ENCODE results near the gene RIMBP2. TPM values are rescaled to one million over a fixed set of nuclear protein-coding genes. Genes with fewer than 3 reads are reported as not detected.

Gene RIMBP2
- total RNA-seq, 1 donor from 2014 or later = 0.27 TPM

DNA sequence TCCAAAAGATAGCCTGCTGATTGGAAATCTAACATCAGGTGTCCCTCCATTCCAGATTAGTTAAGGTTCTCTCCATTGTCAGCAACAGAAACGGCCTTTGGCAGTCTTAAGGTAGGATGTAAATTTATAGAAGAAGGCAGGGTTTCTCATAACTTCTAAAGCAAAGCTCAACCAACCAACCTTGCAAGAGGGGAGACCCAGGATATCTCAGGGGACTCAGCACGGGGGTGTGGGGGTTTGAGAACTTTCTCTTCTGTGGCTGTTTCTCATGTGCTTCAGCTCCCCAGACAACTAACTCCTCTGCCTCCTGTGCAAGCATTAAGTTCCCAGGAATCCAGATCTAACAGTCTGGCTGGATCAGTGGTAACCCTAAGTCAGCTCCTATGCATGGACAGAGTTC is 148.1 kb downstream of the RIMBP2 start:
- TF ChIP-seq, protein P1, sequence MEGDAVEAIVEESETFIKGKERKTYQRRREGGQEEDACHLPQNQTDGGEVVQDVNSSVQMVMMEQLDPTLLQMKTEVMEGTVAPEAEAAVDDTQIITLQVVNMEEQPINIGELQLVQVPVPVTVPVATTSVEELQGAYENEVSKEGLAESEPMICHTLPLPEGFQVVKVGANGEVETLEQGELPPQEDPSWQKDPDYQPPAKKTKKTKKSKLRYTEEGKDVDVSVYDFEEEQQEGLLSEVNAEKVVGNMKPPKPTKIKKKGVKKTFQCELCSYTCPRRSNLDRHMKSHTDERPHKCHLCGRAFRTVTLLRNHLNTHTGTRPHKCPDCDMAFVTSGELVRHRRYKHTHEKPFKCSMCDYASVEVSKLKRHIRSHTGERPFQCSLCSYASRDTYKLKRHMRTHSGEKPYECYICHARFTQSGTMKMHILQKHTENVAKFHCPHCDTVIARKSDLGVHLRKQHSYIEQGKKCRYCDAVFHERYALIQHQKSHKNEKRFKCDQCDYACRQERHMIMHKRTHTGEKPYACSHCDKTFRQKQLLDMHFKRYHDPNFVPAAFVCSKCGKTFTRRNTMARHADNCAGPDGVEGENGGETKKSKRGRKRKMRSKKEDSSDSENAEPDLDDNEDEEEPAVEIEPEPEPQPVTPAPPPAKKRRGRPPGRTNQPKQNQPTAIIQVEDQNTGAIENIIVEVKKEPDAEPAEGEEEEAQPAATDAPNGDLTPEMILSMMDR (IDR thresholded peaks at IDR 0.05) = no peak
- intact Hi-C loops (cut with DNase I) = no loop called here

DNA sequence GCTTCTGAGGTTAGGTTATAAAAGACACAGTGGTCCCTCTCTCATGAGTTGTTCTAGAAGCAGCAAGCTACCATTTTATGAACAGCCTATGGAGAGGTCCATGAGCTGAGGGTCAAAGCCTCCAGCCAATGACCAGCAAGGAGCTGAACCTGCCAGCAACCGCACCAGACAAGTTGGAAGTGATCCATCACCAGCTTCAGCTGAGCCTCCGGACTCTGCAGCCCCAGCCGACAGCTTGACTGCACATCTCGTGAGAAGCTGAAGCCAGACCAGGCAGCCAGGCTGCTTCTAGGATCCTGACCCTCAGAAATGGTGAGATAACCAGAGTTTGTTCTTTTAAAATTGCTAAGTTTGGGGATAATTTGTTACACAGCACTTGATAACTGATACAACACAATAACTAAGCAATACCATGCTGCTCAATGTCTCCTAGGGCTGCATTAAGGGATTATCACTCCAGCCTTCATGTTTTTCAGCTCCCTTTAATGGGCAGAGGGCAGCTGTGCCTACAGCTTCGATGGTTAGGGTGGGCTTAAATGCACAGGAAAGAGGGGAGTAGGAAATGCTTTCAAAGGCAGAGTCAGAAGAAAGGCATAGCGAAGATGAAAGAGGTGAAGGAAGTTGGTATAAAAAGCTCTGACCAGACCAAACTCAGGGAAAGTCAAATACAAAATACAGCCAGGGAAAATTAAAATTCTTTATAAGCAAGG is 149.5 kb downstream of the RIMBP2 start:
- Histone ChIP-seq H3K27ac (no peak overlapping the region), H3K27me3 (ENCODE audit: low read depth) (no peaks in the 10 kb centered on the region), H3K36me3 (no peaks in the 10 kb centered on the region), H3K4me3 (no peak overlapping the region), H3K9me3 (no peaks in the 10 kb centered on the region), H3K4me1 (no peaks in the 10 kb centered on the region)
- no peak for DNase-seq
- intact Hi-C loops (cut with DNase I) = no loop called here
- TF ChIP-seq, protein P1 (IDR thresholded peaks at IDR 0.05) = no peak
- ATAC-seq = no peak

More for the DNA sequence above, 148.1 kb downstream of the RIMBP2 start:
- Histone ChIP-seq H3K27ac (no peak overlapping the region), H3K27me3 (ENCODE audit: low read depth) (no peaks in the 10 kb centered on the region), H3K36me3 (no peaks in the 10 kb centered on the region), H3K4me3 (no peak overlapping the region), H3K4me1 (no peaks in the 10 kb centered on the region), H3K9me3 (no peaks in the 10 kb centered on the region)
- DNase-seq (no peak), ATAC-seq (no peak)

DNA sequence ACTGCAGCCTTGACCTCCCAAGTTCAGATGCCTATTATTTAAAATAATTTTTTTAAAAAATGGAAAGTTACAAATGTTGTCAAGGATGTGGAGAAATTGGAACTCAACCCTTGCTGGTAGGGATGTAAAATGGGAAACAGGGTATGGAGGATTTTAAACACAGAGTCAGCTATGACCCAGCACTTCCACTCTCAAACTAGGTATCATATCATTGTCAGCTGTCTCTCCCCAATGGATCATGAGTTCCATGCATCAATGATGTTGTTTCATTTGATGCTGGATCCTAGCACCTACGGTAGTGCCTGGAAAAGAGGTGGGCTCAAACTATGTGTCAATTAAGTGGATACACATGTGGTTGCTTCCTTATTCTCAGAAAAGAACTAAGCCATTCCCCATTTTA is 150.9 kb downstream of the RIMBP2 start:
- H3K27ac ChIP-seq = no peak overlapping the region
- no peaks in the 10 kb centered on the region for H3K27me3 ChIP-seq (ENCODE audit: low read depth)
- no peaks in the 10 kb centered on the region for H3K36me3 ChIP-seq
- H3K4me3 ChIP-seq = no peak overlapping the region
- no peak for DNase-seq
- H3K9me3 ChIP-seq = no peaks in the 10 kb centered on the region
- intact Hi-C loops (cut with DNase I) = no loop called here
- ATAC-seq = no peak
- H3K4me1 ChIP-seq = no peaks in the 10 kb centered on the region
- TF ChIP-seq, protein P1 (IDR thresholded peaks at IDR 0.05) = no peak

DNA sequence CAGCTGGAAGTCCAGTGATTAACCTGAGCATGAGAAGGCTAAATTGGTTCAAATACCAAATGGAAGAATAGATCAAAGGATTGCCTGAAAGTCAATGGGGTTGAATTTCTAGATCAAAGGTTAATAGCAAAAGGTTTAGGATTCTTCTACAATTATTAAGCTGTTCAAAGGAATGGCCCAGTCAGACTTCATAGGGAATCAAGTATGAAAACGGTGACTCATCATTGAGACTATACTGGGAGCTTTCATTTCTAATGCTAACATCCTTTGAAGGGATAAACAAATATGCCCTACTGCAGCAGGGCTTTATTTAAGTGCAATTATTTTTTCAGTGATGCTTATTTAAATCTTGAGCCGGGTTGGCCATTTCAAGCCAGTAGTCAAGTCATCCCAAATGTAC is 152.8 kb downstream of the RIMBP2 start:
- intact Hi-C loops (cut with DNase I) = no loop called here

DNA sequence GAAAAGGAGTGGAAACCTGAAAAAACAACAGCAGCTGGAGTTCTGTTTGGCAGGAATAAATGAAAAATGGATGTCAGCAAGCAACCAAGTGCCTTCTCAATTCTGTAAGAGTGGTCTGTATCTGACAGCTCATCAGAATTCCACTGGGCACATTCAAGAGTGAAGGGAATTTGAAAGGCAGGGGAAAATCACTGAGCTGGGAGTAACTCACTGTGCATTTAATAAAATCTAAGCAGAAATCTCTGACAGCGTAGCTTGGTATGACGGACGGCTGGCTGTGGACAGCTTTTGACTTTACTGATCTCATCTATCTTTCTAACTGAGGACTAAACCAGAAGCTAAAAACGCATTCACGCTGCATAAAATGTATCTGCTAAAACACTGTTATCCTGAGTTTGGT is 153.4 kb downstream of the RIMBP2 start:
- H3K4me3 ChIP-seq = no peak overlapping the region
- ATAC-seq (no peak), DNase-seq (no peak)
- TF ChIP-seq, protein P1 (IDR thresholded peaks at IDR 0.05) = no peak
- no peaks in the 10 kb centered on the region for H3K4me1 ChIP-seq
- H3K9me3 ChIP-seq = no peaks in the 10 kb centered on the region
- intact Hi-C loops (cut with DNase I) = no loop called here
- no peaks in the 10 kb centered on the region for H3K36me3 ChIP-seq
- no peaks in the 10 kb centered on the region for H3K27me3 ChIP-seq (ENCODE audit: low read depth)
- no peak overlapping the region for H3K27ac ChIP-seq

More for the DNA sequence above, 152.8 kb downstream of the RIMBP2 start:
- DNase-seq (no peak), ATAC-seq (no peak)
- Histone ChIP-seq H3K27ac (no peak overlapping the region), H3K27me3 (ENCODE audit: low read depth) (no peaks in the 10 kb centered on the region), H3K4me1 (no peaks in the 10 kb centered on the region), H3K36me3 (no peaks in the 10 kb centered on the region), H3K4me3 (no peak overlapping the region), H3K9me3 (no peaks in the 10 kb centered on the region)
- TF ChIP-seq, protein P1 (IDR thresholded peaks at IDR 0.05) = no peak
